Measurements from ENCODE around the gene CEMIP.

- TF ChIP-seq CTCF (IDR thresholded peaks at IDR 0.05 in 4 of 5, conservative IDR thresholded peaks at IDR 0.05 in 1 of 5) (no peak), POLR2A (IDR thresholded peaks at IDR 0.05) (no peak)
Measured at GRCh38 chr15:80997692-80998091, 218.5 kb downstream of the CEMIP start.
